ENCODE data around the gene AGMO. TPM values are rescaled to one million over a fixed set of nuclear protein-coding genes. Genes with fewer than 3 reads are reported as not detected.

AGMO gene
- polyA plus RNA-seq, 3 donors = not detected

DNA sequence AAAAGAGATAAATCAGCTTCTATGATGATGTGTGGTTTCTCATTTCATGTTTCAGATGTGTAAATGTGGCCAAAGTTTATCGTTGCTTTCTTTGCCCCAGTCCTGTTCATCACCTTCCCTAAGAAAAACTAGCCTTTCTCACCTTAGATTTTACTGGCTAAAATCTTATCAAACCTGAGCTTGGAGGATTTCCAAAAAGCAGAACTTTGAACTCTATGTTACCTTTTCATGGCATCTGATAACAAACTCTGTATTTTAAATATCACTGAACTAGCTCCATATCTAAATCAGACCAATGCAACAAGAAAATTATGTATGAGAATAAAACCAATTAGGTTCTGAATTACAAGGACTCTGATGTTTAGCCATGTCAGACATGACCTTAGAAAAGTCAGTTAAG is 335.8 kb downstream of the AGMO start:
- H3K4me3 ChIP-seq (replicated peaks in 1 of 3; ENCODE audit: low read depth in 2 of 3, low read length in 3 of 3) = no peak overlapping the region
- Mint-ChIP-seq H3K9me3 (peaks cover 2 to 5% (median 3%) of the 10 kb centered on the region in 7 donors), H3K4me3 (no peak overlapping the region), H3K4me1 (peaks cover 3% of the 10 kb centered on the region), H3K27me3 (ENCODE audit: low read depth in 3 of 3) (peaks cover 0 to 2% (median 0%) of the 10 kb centered on the region in 3 donors), H3K36me3 (no peaks in the 10 kb centered on the region), H3K27ac (no peak overlapping the region)
- no CpG with 5 or more reads among the region's 1 CpG for WGBS (ENCODE audit: insufficient coverage)
- TF ChIP-seq, protein P1, sequence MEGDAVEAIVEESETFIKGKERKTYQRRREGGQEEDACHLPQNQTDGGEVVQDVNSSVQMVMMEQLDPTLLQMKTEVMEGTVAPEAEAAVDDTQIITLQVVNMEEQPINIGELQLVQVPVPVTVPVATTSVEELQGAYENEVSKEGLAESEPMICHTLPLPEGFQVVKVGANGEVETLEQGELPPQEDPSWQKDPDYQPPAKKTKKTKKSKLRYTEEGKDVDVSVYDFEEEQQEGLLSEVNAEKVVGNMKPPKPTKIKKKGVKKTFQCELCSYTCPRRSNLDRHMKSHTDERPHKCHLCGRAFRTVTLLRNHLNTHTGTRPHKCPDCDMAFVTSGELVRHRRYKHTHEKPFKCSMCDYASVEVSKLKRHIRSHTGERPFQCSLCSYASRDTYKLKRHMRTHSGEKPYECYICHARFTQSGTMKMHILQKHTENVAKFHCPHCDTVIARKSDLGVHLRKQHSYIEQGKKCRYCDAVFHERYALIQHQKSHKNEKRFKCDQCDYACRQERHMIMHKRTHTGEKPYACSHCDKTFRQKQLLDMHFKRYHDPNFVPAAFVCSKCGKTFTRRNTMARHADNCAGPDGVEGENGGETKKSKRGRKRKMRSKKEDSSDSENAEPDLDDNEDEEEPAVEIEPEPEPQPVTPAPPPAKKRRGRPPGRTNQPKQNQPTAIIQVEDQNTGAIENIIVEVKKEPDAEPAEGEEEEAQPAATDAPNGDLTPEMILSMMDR (IDR thresholded peaks at IDR 0.05) = no peak
- no peaks in the 10 kb centered on the region for H3K27me3 ChIP-seq (ENCODE audit: control insufficient read depth in 2 of 2, insufficient read depth in 2 of 2, low read length in 2 of 2)
- H4K20me1 ChIP-seq (ENCODE audit: insufficient read depth, low read length) = no peaks in the 10 kb centered on the region
- no peak overlapping the region for H3K4me2 ChIP-seq (replicated peaks; ENCODE audit: extremely low read depth, low read length, poor library complexity, severe bottlenecking)
- no peaks in the 10 kb centered on the region for H3K9me3 ChIP-seq (replicated peaks in 1 of 2; ENCODE audit: control insufficient read depth in 1 of 2, insufficient read depth in 1 of 2, low read length in 2 of 2)
- no peaks in the 10 kb centered on the region for H3K4me1 ChIP-seq (ENCODE audit: control insufficient read depth in 1 of 2, insufficient read depth in 2 of 2, low read length in 2 of 2)
- H3K27ac ChIP-seq (ENCODE audit: low read depth in 1 of 2, low read length in 2 of 2) = no peak overlapping the region
- H3K79me2 ChIP-seq (ENCODE audit: insufficient read depth, low read length) = no peaks in the 10 kb centered on the region
- intact Hi-C loops (cut with micrococcal nuclease) = no loop called here
- DNase-seq = no peak
- H2AFZ ChIP-seq (ENCODE audit: insufficient read depth, low read depth, low read length, poor library complexity, severe bottlenecking) = no peak overlapping the region
- no peak overlapping the region for H3K9ac ChIP-seq (ENCODE audit: insufficient read depth, low read length, poor library complexity, severe bottlenecking)
- H3K36me3 ChIP-seq (replicated peaks in 1 of 2; ENCODE audit: control insufficient read depth in 1 of 2, insufficient read depth in 2 of 2, low read length in 2 of 2) = no peaks in the 10 kb centered on the region

DNA sequence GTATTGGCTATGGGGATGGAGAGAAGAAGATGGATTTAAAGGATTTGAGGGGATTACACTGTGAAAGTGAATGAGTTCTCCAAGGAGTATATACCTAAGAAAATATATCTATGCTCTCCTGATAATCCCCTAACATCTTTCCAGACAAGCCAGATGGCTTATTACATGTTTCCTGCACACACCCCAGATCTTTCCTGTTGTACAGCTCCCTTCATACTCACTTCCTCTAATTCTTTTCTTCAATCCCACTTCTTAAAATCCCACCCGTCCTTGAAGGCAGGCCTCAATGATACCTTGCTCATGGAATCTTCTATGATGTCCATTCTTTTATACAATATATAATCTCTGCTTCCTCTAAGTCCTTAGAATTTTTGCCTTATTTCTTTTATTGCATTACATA is 342.1 kb downstream of the AGMO start:
- peaks cover 30% of the 10 kb centered on the region for H3K4me1 Mint-ChIP-seq
- no peaks in the 10 kb centered on the region for H3K9me3 ChIP-seq (replicated peaks in 1 of 2; ENCODE audit: control insufficient read depth in 1 of 2, insufficient read depth in 1 of 2, low read length in 2 of 2)
- H4K20me1 ChIP-seq (ENCODE audit: insufficient read depth, low read length) = no peaks in the 10 kb centered on the region
- no peaks in the 10 kb centered on the region for H3K27me3 ChIP-seq (ENCODE audit: control insufficient read depth in 2 of 2, insufficient read depth in 2 of 2, low read length in 2 of 2)
- H3K4me2 ChIP-seq (replicated peaks; ENCODE audit: extremely low read depth, low read length, poor library complexity, severe bottlenecking) = no peak overlapping the region
- H3K27ac Mint-ChIP-seq = peak overlapping the region in 1 of 7 donors; percentile 24
- TF ChIP-seq, protein P1 (IDR thresholded peaks at IDR 0.05) = no peak
- H3K79me2 ChIP-seq (ENCODE audit: insufficient read depth, low read length) = no peaks in the 10 kb centered on the region
- no peak overlapping the region for H3K4me3 Mint-ChIP-seq
- 0% methylated on average over 1 of the region's 1 CpG for WGBS (ENCODE audit: insufficient coverage)
- intact Hi-C loops (cut with micrococcal nuclease) = no loop called here
- H3K27me3 Mint-ChIP-seq (ENCODE audit: low read depth in 3 of 3) = peaks cover 0 to 2% (median 0%) of the 10 kb centered on the region in 3 donors
- no peak overlapping the region for H3K9ac ChIP-seq (ENCODE audit: insufficient read depth, low read length, poor library complexity, severe bottlenecking)
- H3K27ac ChIP-seq (ENCODE audit: low read depth in 1 of 2, low read length in 2 of 2) = no peak overlapping the region
- H3K4me3 ChIP-seq (replicated peaks in 1 of 3; ENCODE audit: low read depth in 2 of 3, low read length in 3 of 3) = no peak overlapping the region
- no peaks in the 10 kb centered on the region for H3K36me3 ChIP-seq (replicated peaks in 1 of 2; ENCODE audit: control insufficient read depth in 1 of 2, insufficient read depth in 2 of 2, low read length in 2 of 2)
- H2AFZ ChIP-seq (ENCODE audit: insufficient read depth, low read depth, low read length, poor library complexity, severe bottlenecking) = no peak overlapping the region
- H3K4me1 ChIP-seq (ENCODE audit: control insufficient read depth in 1 of 2, insufficient read depth in 2 of 2, low read length in 2 of 2) = peaks cover 0 to 7% of the 10 kb centered on the region in 2 donors
- H3K36me3 Mint-ChIP-seq = no peaks in the 10 kb centered on the region
- no peak for DNase-seq
- H3K9me3 Mint-ChIP-seq = peaks cover 0 to 3% (median 0%) of the 10 kb centered on the region in 7 donors
